ENCODE measurements around the gene FCHO2. TPM values are rescaled to one million over a fixed set of nuclear protein-coding genes. Genes with fewer than 3 reads are reported as not detected.
A peak's percentile ranks its signal among the peaks of the same experiment; 100 is the strongest.

FCHO2 gene
- total RNA-seq, 6 experiments from 2014 or later = 16.6 to 24.8 (median 19.2) TPM

DNA sequence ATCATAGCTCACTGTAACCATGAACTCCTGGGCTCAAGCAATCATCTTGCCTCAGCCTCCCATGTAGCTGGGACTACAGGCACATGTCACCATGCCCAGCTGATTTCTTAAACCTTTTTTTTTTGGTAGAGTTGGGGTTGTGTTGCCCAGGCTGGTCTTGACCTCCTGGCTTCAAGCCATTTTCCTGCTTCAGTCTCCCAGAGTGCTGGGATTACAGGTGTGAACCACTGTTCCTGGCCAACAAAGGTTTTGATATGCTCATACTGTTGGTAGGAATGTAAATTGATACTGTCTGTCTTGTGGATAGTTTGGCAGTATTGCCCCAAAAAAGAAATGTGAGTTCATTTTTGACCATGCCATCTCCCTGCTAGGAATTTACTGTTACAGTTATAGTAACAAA, 87.2 kb downstream of the FCHO2 start:
- Mint-ChIP-seq H3K36me3 (ENCODE audit: low read depth) (peaks cover 20% of the 10 kb centered on the region), H3K4me3 (no peak overlapping the region), H3K27me3 (ENCODE audit: insufficient read depth) (no peaks in the 10 kb centered on the region; the same call in 1 of the 2 replicates), H3K4me1 (ENCODE audit: low read depth) (peaks cover 7% of the 10 kb centered on the region), H3K27ac (no peak overlapping the region), H3K9me3 (no peaks in the 10 kb centered on the region)
- no peak for DNase-seq
- TF ChIP-seq, protein P1, sequence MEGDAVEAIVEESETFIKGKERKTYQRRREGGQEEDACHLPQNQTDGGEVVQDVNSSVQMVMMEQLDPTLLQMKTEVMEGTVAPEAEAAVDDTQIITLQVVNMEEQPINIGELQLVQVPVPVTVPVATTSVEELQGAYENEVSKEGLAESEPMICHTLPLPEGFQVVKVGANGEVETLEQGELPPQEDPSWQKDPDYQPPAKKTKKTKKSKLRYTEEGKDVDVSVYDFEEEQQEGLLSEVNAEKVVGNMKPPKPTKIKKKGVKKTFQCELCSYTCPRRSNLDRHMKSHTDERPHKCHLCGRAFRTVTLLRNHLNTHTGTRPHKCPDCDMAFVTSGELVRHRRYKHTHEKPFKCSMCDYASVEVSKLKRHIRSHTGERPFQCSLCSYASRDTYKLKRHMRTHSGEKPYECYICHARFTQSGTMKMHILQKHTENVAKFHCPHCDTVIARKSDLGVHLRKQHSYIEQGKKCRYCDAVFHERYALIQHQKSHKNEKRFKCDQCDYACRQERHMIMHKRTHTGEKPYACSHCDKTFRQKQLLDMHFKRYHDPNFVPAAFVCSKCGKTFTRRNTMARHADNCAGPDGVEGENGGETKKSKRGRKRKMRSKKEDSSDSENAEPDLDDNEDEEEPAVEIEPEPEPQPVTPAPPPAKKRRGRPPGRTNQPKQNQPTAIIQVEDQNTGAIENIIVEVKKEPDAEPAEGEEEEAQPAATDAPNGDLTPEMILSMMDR (IDR thresholded peaks at IDR 0.05) = no peak

DNA sequence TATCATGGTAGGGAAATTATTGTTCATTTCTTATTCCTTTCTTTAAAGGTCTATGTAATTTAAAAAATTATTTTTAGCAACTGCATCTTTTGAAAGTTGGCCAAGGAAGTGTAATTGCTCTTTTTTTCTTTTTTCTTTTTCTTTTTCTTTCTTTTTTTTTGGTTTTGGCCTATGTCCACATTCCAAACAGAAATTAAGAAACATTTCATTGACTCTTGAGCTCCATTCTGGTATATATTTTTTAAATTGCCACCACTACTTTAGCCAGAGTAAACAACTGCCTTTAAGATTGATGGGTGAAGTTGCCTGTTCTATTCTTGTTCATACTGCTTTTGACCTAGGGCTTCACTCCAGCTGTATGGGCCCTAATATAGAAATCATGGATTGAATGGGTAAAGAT, 88.7 kb downstream of the FCHO2 start:
- H3K27ac Mint-ChIP-seq = no peak overlapping the region
- no peaks in the 10 kb centered on the region; the same call in 1 of the 2 replicates for H3K27me3 Mint-ChIP-seq (ENCODE audit: insufficient read depth)
- no peak for DNase-seq

GRCh38 chr5:73045623-73046022, 89.8 kb downstream of the FCHO2 start:
- H3K9me3 Mint-ChIP-seq = no peaks in the 10 kb centered on the region
- H3K4me3 Mint-ChIP-seq = no peak overlapping the region
- no peaks in the 10 kb centered on the region; the same call in 1 of the 2 replicates for H3K27me3 Mint-ChIP-seq (ENCODE audit: insufficient read depth)
- H3K36me3 Mint-ChIP-seq (ENCODE audit: low read depth) = peaks cover 20% of the 10 kb centered on the region
- no peak overlapping the region for H3K27ac Mint-ChIP-seq
- TF ChIP-seq, protein P1 (IDR thresholded peaks at IDR 0.05) = no peak
- no peak for DNase-seq
- H3K4me1 Mint-ChIP-seq (ENCODE audit: low read depth) = no peaks in the 10 kb centered on the region

More for the DNA sequence above, 88.7 kb downstream of the FCHO2 start:
- H3K36me3 Mint-ChIP-seq (ENCODE audit: low read depth) = peaks cover 20% of the 10 kb centered on the region
- no peaks in the 10 kb centered on the region for H3K9me3 Mint-ChIP-seq
- TF ChIP-seq, protein P1 (IDR thresholded peaks at IDR 0.05) = no peak
- no peaks in the 10 kb centered on the region for H3K4me1 Mint-ChIP-seq (ENCODE audit: low read depth)
- no peak overlapping the region for H3K4me3 Mint-ChIP-seq

DNA sequence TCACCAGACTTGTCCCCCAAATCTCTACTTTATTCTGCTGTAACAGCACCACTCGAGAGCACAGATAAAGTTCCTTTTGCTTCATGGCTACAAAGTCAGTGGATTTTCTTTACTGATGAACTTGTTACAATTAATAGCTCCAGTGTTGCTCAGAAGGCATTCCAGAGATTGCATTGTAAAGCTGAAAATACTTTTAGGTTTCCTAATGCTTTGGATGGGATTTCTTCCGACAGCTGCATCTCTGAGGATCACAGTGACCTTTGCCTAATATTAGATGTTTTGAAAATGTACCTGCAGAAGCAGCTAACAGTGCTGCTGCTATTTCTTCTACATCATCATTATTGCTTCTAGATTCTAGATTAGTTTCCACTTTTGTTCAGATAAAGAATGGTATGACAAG, 105.8 kb downstream of the FCHO2 start:
- Mint-ChIP-seq H3K4me3 (no peak overlapping the region), H3K27me3 (ENCODE audit: insufficient read depth) (no peaks in the 10 kb centered on the region; the same call in 1 of the 2 replicates), H3K9me3 (no peaks in the 10 kb centered on the region), H3K4me1 (ENCODE audit: low read depth) (peaks cover 23% of the 10 kb centered on the region), H3K36me3 (ENCODE audit: low read depth) (peaks cover 11% of the 10 kb centered on the region; the same call in 1 of the 2 replicates), H3K27ac (peak overlapping the region; percentile 8; the same call in 1 of the 2 replicates)
- no peak for DNase-seq
- TF ChIP-seq, protein P1 (IDR thresholded peaks at IDR 0.05) = no peak

- no peak overlapping the region for H3K4me3 Mint-ChIP-seq
- peak overlapping the region; percentile 64 for H3K27ac Mint-ChIP-seq
- TF ChIP-seq, protein P1 (IDR thresholded peaks at IDR 0.05) = no peak
- H3K27me3 Mint-ChIP-seq (ENCODE audit: insufficient read depth) = no peaks in the 10 kb centered on the region; the same call in 1 of the 2 replicates
- peaks cover 26% of the 10 kb centered on the region for H3K4me1 Mint-ChIP-seq (ENCODE audit: low read depth)
- DNase-seq = peak; percentile 50
- H3K9me3 Mint-ChIP-seq = no peaks in the 10 kb centered on the region
- H3K36me3 Mint-ChIP-seq (ENCODE audit: low read depth) = peaks cover 15% of the 10 kb centered on the region; the same call in 1 of the 2 replicates
Observed at GRCh38 chr5:73066466-73066865, 110.6 kb downstream of the FCHO2 start.
